HAP-1 (cell line): ENCODE measurements around the gene TMEM141.
"Not testable (repeated sequence)": the region's sequence is repeated elsewhere in the genome, so short reads cannot be mapped to it uniquely, and the experiment has no call there.

Experiments
- DNase-seq, 2 experiments: peaks; one replicate each; pipeline ENCODE4 v3.0.0-alpha.2; 2016 to 2020; ENCODE audit warnings: low spot score in 2 of 2
- H3K27me3 ChIP-seq: fragments of 250-450 bp; sonication (Bioruptor Pico); 2 replicates; pipeline ENCODE4 v1.5.1; 2020; ENCODE audit warnings: low read depth, mild to moderate bottlenecking, moderate library complexity
- H3K36me3 ChIP-seq: fragments of 250-450 bp; sonication (Bioruptor Pico); replicated peaks from 2 replicates; pipeline ENCODE4 v1.5.1; 2020; ENCODE audit warnings: mild to moderate bottlenecking
- H3K4me1 ChIP-seq: fragments of 250-450 bp; sonication (Bioruptor Pico); 2 replicates; pipeline ENCODE4 v1.5.1; 2020; ENCODE audit warnings: mild to moderate bottlenecking
- H3K4me3 ChIP-seq: fragments of 250-450 bp; sonication (Bioruptor Pico); 2 replicates; pipeline ENCODE4 v1.5.1; 2020; ENCODE audit warnings: mild to moderate bottlenecking, moderate library complexity
- H3K9me3 ChIP-seq: fragments of 250-450 bp; sonication (Bioruptor Pico); 2 replicates; pipeline ENCODE4 v1.5.1; 2020; ENCODE audit warnings: mild to moderate bottlenecking, moderate library complexity
- in situ Hi-C: fragments of 300-500 bp; cut with MboI; formaldehyde crosslinking; loops from 3 replicates; pipeline ENCODE4 v1.14.3; 2020; ENCODE audit warnings: low sequenced_read_pairs, inconsistent platforms, mixed read lengths

The TMEM141 gene

GRCh38 chr9:136799079-136799853 is 8.1 kb downstream of the TMEM141 start:
- Histone ChIP-seq H3K36me3 (no peaks in the 10 kb centered on the region; the same call in 1 of the 2 replicates), H3K9me3 (no peaks in the 10 kb centered on the region), H3K27me3 (no peaks in the 10 kb centered on the region), H3K4me1 (peaks cover 14% of the 10 kb centered on the region), H3K4me3 (peak overlapping the region; percentile 41)
- in situ Hi-C loops = loop anchor here (25.0 kb wide), 1 partner anchor 438 kb away; the partner anchor contains the start of genes CYSRT1, RNF224, SLC34A3 and TUBB4B
- DNase-seq = no peak

DNA sequence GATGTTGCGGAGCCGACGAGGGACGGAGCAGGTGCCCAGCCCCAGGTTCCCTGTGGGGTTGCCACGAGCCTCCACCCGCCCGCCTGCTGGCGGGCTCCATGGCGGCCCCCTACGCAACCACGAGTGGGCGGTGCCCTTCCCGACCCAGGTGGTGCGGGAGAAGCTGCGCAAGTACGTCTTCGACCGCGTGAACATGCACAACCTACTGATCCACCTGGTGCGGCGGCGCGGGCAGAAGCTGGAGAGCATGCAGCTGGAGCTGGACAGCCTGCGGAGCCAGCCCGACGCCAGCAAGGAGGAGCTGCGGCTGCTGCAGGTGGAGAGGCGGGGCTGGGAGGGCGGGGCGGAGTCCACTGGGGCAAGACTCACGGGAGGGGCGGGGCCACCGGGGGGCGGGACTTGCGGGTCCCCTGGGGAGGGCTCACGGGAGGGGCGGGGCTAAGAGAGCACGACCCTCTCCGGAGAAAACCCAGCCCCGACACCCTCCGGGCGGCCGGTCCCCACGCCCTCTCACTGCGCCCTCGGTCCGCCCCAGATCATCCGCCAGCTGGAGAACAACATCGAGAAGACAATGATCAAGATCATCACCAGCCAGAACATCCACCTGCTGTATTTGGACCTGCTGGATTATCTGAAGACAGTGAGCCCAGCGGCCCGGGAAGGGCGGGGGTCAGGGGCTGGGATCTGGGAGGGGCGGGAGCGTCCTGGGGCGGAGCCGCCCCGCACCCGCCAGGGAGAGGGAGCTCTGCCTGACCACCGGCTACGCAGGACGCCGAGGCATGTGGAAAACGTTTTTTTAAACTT is 8.9 kb downstream of the TMEM141 start:
- no peaks in the 10 kb centered on the region for H3K27me3 ChIP-seq
- peaks cover 2% of the 10 kb centered on the region; the same call in 1 of the 2 replicates for H3K36me3 ChIP-seq
- H3K4me3 ChIP-seq = peak overlapping the region; percentile 41
- DNase-seq = peak; percentile 80 to 94
- H3K4me1 ChIP-seq = peaks cover 14% of the 10 kb centered on the region
- in situ Hi-C loops = loop anchor here (25.0 kb wide), 1 partner anchor 437 kb away; the partner anchor contains the start of genes CYSRT1, RNF224, SLC34A3 and TUBB4B
- H3K9me3 ChIP-seq = no peaks in the 10 kb centered on the region

GRCh38 chr9:136802321-136802720 is 11.2 kb downstream of the TMEM141 start:
- H3K4me3 ChIP-seq = no peak overlapping the region
- H3K4me1 ChIP-seq = peaks cover 23% of the 10 kb centered on the region
- H3K9me3 ChIP-seq = no peaks in the 10 kb centered on the region
- in situ Hi-C loops = no loop called here
- H3K27me3 ChIP-seq = no peaks in the 10 kb centered on the region
- DNase-seq = no peak
- H3K36me3 ChIP-seq = peaks cover 11% of the 10 kb centered on the region

GRCh38 chr9:136803009-136803550 is 11.9 kb downstream of the TMEM141 start:
- H3K4me1 ChIP-seq = peaks cover 23% of the 10 kb centered on the region
- H3K4me3 ChIP-seq, DNase-seq, H3K27me3 ChIP-seq, H3K9me3 ChIP-seq, in situ Hi-C loops: not testable (repeated sequence)
- H3K36me3 ChIP-seq = peaks cover 13% of the 10 kb centered on the region

- Histone ChIP-seq H3K4me1 (peaks cover 23% of the 10 kb centered on the region), H3K9me3 (no peaks in the 10 kb centered on the region), H3K27me3 (no peaks in the 10 kb centered on the region), H3K4me3 (no peak overlapping the region), H3K36me3 (peaks cover 14% of the 10 kb centered on the region)
- in situ Hi-C loops = no loop called here
- no peak for DNase-seq
Measured at GRCh38 chr9:136803551-136804508, 12.7 kb downstream of the TMEM141 start.

- H3K4me1 ChIP-seq = peaks cover 24% of the 10 kb centered on the region
- no peak overlapping the region for H3K4me3 ChIP-seq
- H3K36me3 ChIP-seq = peaks cover 14% of the 10 kb centered on the region
- in situ Hi-C loops = no loop called here
- no peaks in the 10 kb centered on the region for H3K9me3 ChIP-seq
- H3K27me3 ChIP-seq = no peaks in the 10 kb centered on the region
- no peak for DNase-seq
Measured at GRCh38 chr9:136804509-136805206, 13.5 kb downstream of the TMEM141 start.

- Histone ChIP-seq H3K36me3 (peaks cover 14% of the 10 kb centered on the region), H3K9me3 (no peaks in the 10 kb centered on the region), H3K4me1 (peaks cover 28% of the 10 kb centered on the region), H3K27me3 (no peaks in the 10 kb centered on the region), H3K4me3 (no peak overlapping the region)
- DNase-seq = no peak
- in situ Hi-C loops = no loop called here
Measured at GRCh38 chr9:136805207-136805740, 14.1 kb downstream of the TMEM141 start.

DNA sequence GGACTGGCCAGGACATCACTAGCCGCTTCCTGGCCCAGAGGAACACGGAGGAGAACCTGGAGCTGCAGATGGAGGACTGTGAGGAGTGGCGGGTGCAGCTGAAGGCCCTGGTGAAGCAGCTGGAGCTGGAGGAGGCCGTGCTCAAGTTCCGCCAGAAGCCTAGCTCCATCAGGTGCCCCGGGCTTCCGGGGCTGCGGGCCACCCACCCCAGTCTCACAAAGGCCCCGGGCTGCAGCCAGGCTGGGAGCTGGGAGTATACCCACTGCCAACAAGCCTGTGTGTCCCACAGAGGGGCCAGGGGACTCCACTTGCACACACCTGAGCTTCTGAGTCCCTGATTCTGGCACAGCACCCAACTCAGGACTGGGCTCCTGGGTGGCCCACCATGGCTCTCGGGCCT is 14.9 kb downstream of the TMEM141 start:
- Histone ChIP-seq H3K36me3 (peaks cover 21% of the 10 kb centered on the region), H3K27me3 (no peaks in the 10 kb centered on the region), H3K4me1 (peaks cover 26% of the 10 kb centered on the region), H3K4me3 (no peak overlapping the region), H3K9me3 (no peaks in the 10 kb centered on the region)
- in situ Hi-C loops = no loop called here
- no peak for DNase-seq

GRCh38 chr9:136806631-136807201 is 15.6 kb downstream of the TMEM141 start:
- Histone ChIP-seq H3K9me3 (no peaks in the 10 kb centered on the region), H3K36me3 (peaks cover 24% of the 10 kb centered on the region)
- in situ Hi-C loops = no loop called here

DNA sequence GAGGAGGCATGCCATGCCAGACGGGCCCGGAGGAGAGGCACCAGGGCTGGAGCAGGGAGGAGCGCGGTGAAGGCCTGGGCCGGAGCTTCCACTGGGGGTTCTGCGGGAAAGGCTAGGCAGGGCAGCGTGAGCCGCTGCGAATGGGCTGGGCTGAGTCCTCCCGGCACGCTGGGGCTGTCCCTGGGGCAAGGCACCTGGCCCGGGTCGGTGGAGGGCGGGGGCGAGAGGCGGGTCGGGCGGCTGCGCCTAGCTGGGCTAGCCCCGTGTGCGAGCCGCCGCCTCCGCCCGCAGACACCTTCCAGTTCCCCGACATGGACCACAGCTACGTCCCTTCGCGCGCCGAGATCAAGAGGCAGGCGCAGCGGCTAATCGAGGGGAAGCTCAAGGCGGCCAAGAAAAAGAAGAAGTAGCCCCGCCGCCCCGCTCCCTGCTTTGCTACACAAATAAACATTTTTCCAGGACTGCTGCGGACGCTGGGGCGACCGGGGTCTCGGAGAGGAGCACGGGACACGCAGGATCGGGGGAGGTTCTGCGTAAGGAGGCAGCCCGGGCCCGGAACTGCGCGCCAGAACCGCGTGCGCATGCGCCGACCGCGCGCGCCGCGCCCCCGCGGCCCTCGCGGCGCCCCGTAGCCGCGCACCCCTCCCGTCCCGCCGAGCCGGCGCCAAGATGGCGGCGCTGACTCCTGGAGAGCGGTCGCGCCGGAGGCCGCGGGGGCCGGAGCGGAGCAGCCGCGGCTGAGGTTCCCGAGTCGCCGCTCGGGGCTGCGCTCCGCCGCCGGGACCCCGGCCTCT is 16.3 kb downstream of the TMEM141 start, which contains the start of gene RABL6:
RABL6 (plus strand) TSS at position 668 of the 794 bp plus-strand sequence. CDS start 249 bp downstream, outside the sequence.
- DNase-seq = peak; percentile 60 to 80
- Histone ChIP-seq H3K27me3 (no peaks in the 10 kb centered on the region), H3K4me1 (peaks cover 22% of the 10 kb centered on the region), H3K36me3 (peaks cover 29% of the 10 kb centered on the region), H3K9me3 (no peaks in the 10 kb centered on the region), H3K4me3 (peak within 1 kb of the TSS; percentile 76)
- in situ Hi-C loops = no loop called here

More at GRCh38 chr9:136806631-136807201, 15.6 kb downstream of the TMEM141 start:
- Histone ChIP-seq H3K27me3 (no peaks in the 10 kb centered on the region), H3K4me3 (peak overlapping the region; percentile 64), H3K4me1 (peaks cover 22% of the 10 kb centered on the region)
- no peak for DNase-seq

DNA sequence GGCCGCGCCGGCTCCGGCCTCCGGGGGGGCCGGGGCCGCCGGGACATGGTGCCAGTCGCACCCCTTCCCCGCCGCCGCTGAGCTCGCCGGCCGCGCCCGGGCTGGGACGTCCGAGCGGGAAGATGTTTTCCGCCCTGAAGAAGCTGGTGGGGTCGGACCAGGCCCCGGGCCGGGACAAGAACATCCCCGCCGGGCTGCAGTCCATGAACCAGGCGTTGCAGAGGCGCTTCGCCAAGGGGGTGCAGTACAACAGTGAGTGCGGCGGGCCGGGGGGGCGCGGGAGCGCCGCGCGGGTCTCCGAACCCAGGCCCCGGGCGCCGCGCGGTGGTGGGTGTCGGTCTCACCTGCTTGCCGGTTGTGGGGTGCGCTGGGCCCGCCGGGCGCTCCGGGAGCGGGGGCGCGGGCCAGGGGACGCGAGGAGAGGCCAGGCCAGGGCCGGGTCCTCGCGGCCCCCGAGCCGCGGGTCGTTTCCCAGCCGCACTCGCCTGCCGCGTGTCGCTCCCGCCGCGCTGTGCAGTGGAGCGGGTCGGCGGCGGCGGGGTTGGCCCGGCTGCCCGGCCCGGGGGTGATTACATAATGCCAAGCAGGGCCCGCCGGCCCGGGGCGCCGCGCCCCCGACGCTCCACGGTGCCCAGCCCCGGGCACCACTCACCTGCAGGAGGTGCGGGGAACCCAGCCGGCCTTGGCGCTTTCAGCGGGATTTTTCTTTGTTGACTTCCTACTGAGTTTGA is 17.1 kb downstream of the TMEM141 start:
- Histone ChIP-seq H3K27me3 (no peaks in the 10 kb centered on the region), H3K36me3 (peaks cover 36% of the 10 kb centered on the region), H3K9me3 (no peaks in the 10 kb centered on the region), H3K4me3 (peak overlapping the region; percentile 76), H3K4me1 (peaks cover 22% of the 10 kb centered on the region)
- in situ Hi-C loops = no loop called here
- no peak for DNase-seq
